ENCODE results near the gene ZNF90.
"Not testable (repeated sequence)": the region's sequence is repeated elsewhere in the genome, so short reads cannot be mapped to it uniquely, and the experiment has no call there.

Gene ZNF90

GRCh38 chr19:20107301-20107700 lies 29.5 kb downstream of the ZNF90 start:
- DNase-seq = no peak

DNA sequence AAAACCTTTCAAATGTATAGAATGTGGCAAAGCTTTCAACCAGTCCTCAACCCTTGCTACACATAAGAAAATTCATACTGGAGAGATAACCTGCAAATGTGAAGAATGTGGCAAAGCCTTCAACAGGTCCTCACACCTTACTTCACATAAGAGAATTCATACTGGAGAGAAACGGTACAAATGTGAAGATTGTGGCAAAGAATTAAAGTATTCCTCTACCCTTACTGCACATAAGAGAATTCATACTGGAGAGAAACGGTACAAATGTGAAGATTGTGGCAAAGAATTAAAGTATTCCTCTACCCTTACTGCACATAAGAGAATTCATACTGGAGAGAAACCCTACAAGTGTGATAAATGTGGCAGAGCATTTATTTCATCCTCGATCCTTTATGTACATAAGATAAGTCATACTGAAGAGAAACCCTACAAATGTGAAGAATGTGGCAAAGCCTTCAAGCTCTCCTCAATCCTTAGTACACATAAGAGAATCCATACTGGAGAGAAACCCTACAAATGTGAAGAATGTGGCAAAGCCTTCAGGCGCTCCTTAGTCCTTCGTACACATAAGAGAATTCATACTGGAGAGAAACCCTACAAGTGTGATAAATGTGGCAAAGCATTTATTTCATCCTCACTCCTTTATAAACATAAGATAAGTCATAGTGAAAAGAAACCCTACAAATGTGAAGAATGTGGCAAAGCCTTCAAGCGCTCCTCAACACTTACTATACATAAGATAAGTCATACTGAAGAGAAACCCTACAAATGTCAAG lies 40.5 kb downstream of the ZNF90 start:
- DNase-seq = not testable (repeated sequence)

- DNase-seq = no peak
These were observed 47.1 kb downstream of the ZNF90 start for GRCh38 chr19:20124879-20125278.

DNA sequence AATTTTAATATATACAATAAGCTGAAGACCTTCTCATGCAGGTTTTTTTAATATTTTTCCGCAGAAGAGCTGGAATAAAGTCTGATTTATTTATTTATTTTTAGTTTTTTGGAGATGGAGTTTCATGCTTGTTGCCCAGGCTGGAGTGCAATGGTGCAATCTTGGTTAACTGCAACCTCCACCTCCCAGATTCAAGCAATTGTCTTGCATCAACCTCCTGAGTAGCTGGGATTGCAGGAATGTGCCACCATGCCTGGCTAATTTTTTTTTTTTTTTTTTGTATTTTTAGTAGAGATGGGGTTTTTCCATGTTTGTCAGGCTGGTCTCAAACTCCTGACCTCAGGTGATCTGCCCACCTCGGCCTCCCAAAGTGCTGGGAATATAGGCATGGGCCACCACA lies 55.1 kb downstream of the ZNF90 start:
- not testable (repeated sequence) for DNase-seq

DNA sequence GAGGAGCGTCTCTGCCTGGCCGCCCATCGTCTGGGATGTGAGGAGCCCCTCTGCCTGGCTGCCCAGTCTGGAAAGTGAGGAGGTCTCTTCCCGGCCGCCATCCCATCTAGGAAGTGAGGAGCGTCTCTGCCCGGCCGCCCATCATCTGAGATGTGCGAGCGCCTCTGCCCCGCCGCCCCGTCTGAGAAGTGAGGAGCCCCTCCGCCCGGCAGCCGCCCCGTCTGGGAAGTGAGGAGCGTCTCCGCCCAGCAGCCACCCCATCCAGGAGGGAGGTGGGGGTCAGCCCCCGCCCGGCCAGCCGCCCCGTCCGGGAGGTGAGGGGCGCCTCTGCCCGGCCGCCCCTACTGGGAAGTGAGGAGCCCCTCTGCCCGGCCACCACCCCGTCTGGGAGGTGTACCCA lies 59.9 kb downstream of the ZNF90 start:
- DNase-seq = not testable (repeated sequence)

DNA sequence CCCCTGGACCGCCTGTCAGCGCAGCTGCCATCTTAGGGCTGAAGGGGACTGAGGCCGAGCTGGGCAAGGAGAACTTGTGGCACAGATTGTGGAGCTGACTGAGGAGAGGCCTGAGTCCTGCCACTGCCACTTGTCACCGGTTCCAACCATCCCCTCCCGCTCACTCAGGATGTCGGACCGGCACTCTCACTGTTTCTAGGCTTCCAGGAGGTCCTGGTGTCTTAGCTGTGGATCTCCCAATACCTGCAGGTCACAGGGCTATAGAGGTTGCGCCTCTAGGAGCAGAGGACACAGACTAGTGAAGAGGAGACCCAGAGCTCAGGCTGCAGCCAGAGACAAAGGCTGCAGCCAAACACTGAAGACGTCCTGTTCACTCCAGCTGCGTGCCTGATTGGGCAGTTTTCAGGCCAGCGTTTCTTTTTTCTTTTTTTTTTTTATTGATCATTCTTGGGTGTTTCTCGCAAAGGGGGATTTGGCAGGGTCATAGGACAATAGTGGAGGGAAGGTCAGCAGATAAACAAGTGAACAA lies 73.9 kb downstream of the ZNF90 start:
- DNase-seq = no peak

DNA sequence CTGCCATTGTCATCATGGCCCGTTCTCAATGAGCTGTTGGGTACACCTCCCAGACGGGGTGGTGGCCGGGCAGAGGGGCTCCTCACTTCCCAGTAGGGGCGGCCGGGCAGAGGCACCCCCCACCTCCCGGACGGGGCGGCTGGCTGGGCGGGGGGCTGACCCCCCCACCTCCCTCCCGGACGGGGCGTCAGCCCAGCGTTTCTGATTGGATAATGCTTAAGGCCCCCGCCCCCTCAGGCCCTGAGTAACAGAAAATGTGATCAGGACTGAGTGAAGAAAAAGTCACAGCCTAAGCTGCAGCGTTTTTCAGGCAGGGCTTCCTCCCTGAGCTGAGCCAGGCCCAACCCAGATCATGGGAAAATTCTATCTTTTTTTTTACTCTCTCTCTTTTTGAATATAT lies 74.7 kb downstream of the ZNF90 start:
- DNase-seq = not testable (repeated sequence)

DNA sequence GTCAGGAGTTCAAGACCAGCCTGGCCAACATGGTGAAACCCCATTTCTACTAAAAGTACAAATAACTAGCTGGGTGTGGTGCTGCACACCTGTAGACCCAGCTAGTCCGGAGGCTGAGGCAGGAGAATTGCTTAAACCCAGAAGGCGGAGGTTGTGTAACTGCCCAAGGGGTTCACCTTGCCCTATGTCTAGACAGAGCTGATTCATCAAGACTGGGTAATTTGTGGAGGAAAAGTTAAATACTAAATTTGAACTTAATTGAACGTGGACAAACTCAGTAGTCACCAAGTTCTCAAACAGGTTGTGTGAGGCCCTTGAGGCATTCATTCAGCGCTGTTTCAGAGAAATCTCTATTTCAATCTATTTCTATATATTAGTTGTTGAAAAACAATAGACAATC lies 75.5 kb downstream of the ZNF90 start:
- DNase-seq = no peak

GRCh38 chr19:20154636-20155035 lies 76.8 kb downstream of the ZNF90 start:
- no peak for DNase-seq

- no peak for DNase-seq
These were observed 85.0 kb downstream of the ZNF90 start for GRCh38 chr19:20162821-20163220.

DNA sequence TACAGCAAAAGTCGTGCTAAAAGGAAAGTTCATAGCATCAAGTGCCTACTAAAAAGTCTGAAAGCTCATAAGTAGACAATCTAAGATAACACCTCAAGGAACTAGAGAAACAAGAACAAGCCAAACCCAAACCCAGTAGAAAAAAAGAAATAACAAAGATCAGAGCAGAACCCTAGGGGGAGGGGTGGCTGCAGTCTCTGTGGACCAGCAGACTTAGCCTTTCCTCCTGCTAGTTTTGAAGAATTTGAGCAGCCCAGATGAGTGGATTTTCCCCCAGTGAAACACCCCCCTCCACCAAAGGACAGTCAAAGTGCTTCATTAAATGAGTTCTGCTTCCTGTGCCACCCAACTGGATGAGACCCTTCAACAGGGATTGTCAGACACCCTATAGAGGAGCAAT lies 86.7 kb downstream of the ZNF90 start:
- no peak for DNase-seq

DNA sequence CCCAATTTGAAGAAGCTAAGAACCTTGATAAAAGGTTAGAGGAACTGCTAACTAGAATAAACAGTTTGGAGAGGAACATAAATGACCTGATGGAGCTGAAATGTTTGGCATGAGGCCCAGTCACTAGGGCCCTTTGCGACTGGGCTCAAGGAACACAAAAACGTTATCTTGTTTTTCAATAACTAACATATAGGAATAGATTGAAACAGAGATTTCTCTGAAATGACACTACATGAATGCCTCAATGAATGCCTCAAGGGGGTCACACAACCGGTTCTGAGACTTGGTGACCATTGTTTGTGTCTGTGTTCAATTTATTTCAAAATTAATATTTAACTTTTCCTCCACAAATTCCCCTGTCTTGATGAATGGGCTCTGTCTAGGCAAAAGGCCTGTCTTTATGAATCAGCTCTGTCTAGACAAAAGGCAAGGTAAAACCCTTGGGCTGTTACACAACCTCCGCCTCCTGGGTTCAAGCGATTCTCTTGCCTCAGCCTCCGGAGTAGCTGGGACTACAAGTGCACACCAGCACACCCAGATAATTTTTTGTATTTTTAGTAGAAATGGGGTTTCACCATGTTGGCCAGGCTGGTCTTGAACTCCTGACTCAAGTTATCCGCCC lies 88.3 kb downstream of the ZNF90 start:
- DNase-seq = no peak

DNA sequence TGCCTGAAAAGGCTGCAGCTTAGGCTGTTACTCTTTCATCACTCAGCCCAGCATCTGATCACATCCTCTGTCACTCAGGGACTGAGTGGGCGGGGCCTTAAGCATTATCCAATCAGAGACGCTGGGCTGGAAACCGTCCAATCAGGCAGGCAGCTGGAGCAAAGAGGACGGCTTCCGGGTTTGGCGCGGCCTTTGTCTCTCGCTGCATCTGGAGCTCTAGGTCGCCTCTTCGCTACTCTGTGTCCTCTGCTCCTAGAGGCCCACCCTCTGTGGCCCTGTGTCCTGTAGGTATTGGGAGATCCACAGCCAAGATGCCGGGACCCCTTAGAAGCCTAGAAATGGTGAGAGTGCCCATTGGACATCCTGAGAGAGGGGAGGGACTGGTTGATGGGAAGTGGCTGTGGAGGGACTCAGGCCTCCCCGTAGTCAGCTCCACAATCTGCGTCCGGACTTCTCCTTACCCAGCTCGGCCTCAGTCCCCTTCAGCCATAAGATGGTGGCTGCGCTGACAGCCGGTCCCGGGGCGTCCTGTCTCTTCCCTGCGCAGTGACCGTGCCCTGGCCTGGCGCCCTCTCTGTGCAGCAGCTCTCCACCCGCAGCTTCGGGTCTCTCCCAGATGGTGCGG lies 89.3 kb downstream of the ZNF90 start, which contains the start of gene ZNF486:
Gene ZNF486 (plus strand): TSS at position 195 of the 625 bp plus-strand sequence. CDS start 117 bp downstream, at position 312.
- DNase-seq = no peak

DNA sequence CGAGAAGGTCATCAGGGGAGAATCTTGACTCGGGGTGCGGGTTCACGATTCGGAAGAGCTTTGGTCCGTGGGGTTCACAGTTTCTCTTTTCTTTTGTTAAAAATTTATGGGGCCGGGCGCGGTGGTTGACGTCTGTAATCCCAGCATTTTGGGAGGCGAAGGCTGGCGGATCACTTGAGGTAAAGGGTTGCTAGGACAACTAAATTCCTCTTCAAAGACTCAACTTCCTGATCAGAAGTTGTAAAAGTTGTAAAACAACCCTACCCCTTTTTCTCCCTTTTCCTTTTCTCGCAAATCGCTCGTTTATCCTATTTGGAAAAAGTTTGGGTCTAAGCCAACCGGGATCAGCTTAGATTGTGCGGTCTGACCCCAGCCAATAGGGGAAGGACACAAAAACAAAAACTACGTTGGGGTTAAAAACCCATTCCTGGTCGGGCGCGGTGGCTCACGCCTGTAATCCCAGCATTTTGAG lies 89.9 kb downstream of the ZNF90 start:
- DNase-seq = no peak

Data from SW 1271 (cell line).